ENCODE data around the gene RELL2.

The RELL2 gene

DNA sequence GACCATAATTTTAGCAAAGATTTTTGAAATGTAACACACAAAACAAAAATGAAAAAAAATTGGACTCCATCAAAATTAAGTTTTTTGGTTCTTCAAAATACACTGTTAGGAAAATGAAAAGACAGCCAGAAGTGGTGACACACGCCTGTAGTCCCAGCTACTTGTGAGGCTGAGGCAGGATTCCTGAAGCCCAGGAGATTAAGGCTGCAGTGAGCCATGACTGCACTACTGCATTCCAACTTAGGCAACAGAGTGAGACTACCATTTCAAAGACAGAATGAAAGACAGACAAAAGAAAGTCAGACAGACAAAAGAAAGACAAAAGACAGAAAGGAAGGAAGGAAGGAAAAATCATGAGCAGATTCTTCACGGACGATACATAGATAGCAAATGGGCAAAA is 25.5 kb upstream of the RELL2 start:
- no peak overlapping the region for H3K4me3 ChIP-seq (replicated peaks; ENCODE audit: insufficient read depth, low read length)
- TF ChIP-seq REST (IDR thresholded peaks at IDR 0.05; ENCODE audit: insufficient replicate concordance, low read depth) (no peak), SPI1 (IDR thresholded peaks at IDR 0.05; ENCODE audit: borderline replicate concordance, low read depth) (no peak), GABPA (IDR thresholded peaks at IDR 0.05; ENCODE audit: low read depth) (no peak), POLR2AphosphoS5 (IDR thresholded peaks at IDR 0.05; ENCODE audit: low read depth) (no peak)
- TF ChIP-seq, protein P1, sequence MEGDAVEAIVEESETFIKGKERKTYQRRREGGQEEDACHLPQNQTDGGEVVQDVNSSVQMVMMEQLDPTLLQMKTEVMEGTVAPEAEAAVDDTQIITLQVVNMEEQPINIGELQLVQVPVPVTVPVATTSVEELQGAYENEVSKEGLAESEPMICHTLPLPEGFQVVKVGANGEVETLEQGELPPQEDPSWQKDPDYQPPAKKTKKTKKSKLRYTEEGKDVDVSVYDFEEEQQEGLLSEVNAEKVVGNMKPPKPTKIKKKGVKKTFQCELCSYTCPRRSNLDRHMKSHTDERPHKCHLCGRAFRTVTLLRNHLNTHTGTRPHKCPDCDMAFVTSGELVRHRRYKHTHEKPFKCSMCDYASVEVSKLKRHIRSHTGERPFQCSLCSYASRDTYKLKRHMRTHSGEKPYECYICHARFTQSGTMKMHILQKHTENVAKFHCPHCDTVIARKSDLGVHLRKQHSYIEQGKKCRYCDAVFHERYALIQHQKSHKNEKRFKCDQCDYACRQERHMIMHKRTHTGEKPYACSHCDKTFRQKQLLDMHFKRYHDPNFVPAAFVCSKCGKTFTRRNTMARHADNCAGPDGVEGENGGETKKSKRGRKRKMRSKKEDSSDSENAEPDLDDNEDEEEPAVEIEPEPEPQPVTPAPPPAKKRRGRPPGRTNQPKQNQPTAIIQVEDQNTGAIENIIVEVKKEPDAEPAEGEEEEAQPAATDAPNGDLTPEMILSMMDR (IDR thresholded peaks at IDR 0.05; ENCODE audit: insufficient read depth, low read length), result no peak
- no peak for DNase-seq (ENCODE audit: low read depth in 1 of 2, low spot score in 1 of 2)
- H3K27ac ChIP-seq (replicated peaks), result peak overlapping the region; percentile 94
- no peaks in the 10 kb centered on the region for H3K27me3 ChIP-seq (ENCODE audit: insufficient read depth, poor library complexity, severe bottlenecking)

DNA sequence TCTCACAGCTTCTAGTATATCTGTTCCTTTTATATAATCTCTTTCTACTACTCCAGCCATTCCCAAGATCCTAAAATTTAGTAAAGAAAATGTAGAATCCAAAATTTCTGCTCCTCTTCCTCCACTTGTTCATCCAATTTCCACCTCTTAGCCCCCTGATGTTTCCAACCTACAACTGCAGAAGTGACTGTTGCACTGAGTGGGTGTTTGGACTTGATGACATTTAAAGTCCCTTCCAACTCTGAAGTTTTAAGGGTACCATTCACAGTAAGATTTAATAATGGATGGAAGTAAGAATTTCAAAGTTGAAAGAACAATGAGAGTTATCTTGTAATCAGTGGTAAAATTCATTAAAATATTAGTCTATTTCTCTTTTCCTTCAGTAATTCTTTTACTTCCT is 23.5 kb upstream of the RELL2 start:
- H3K4me3 ChIP-seq (replicated peaks; ENCODE audit: insufficient read depth, low read length), result no peak overlapping the region
- no peak for TF ChIP-seq POLR2AphosphoS5 (IDR thresholded peaks at IDR 0.05; ENCODE audit: low read depth)
- no peaks in the 10 kb centered on the region for H3K27me3 ChIP-seq (ENCODE audit: insufficient read depth, poor library complexity, severe bottlenecking)
- DNase-seq (ENCODE audit: low read depth in 1 of 2, low spot score in 1 of 2), result no peak
- peak overlapping the region; percentile 33 for H3K27ac ChIP-seq (replicated peaks)

DNA sequence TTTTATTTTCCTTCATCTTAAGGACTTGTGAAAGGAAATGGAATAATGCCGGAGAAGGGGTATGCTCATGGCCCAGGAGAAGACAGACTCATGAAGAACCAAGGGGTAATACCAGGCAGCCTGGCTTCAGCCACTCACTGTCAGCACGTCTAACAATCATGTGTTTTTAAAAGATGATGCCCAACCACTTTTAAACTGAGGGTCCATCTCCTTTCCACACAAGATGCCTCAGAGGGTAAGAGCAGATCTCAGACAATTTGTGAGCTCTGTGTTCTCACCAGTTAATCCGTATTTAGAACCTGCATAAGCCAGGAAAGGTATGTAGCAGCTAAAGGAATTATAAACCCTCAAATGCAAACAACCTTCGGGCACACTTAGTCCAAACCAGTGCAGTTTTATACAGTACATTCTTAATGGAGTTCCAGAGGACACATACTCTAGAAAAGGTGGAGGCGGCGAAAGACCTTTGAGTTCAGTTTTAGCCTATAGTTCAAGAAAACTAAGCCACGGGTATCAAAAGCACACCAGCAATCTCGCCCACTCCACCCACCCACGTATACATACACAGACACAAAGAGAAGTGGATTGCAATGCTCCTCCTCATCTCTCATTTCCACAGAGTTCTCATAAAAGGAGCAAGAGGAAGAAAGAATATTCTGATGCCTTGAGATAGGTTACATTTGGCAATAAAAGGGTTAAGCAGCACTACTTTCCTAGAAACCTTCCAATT is 20.6 kb upstream of the RELL2 start:
- Histone ChIP-seq H3K27me3 (ENCODE audit: insufficient read depth, poor library complexity, severe bottlenecking) (no peaks in the 10 kb centered on the region), H3K27ac (replicated peaks) (peak overlapping the region; percentile 89), H3K4me3 (replicated peaks; ENCODE audit: insufficient read depth, low read length) (peak overlapping the region; percentile 83)
- TF ChIP-seq REST (IDR thresholded peaks at IDR 0.05; ENCODE audit: insufficient replicate concordance, low read depth) (no peak), POLR2AphosphoS5 (IDR thresholded peaks at IDR 0.05; ENCODE audit: low read depth) (no peak), SPI1 (IDR thresholded peaks at IDR 0.05; ENCODE audit: borderline replicate concordance, low read depth) (no peak)
- TF ChIP-seq, protein P1 (IDR thresholded peaks at IDR 0.05; ENCODE audit: insufficient read depth, low read length), result no peak
- DNase-seq (ENCODE audit: low read depth in 1 of 2, low spot score in 1 of 2), result no peak

GRCh38 chr5:141617128-141617527 is 19.7 kb upstream of the RELL2 start:
- peak overlapping the region; percentile 89 for H3K27ac ChIP-seq (replicated peaks)
- H3K27me3 ChIP-seq (ENCODE audit: insufficient read depth, poor library complexity, severe bottlenecking), result no peaks in the 10 kb centered on the region
- TF ChIP-seq, protein P1 (IDR thresholded peaks at IDR 0.05; ENCODE audit: insufficient read depth, low read length), result no peak
- no peak for TF ChIP-seq GABPA (IDR thresholded peaks at IDR 0.05; ENCODE audit: low read depth)
- TF ChIP-seq REST (IDR thresholded peaks at IDR 0.05; ENCODE audit: insufficient replicate concordance, low read depth), result no peak
- no peak for TF ChIP-seq POLR2AphosphoS5 (IDR thresholded peaks at IDR 0.05; ENCODE audit: low read depth)
- TF ChIP-seq SPI1 (IDR thresholded peaks at IDR 0.05; ENCODE audit: borderline replicate concordance, low read depth), result no peak
- peak overlapping the region; percentile 83 for H3K4me3 ChIP-seq (replicated peaks; ENCODE audit: insufficient read depth, low read length)
- no peak for DNase-seq (ENCODE audit: low read depth in 1 of 2, low spot score in 1 of 2)
